HK-2 (cell line): ENCODE measurements around the gene MACROD1.
"Not testable (repeated sequence)": the region's sequence is repeated elsewhere in the genome, so short reads cannot be mapped to it uniquely, and the experiment has no call there.

Source experiments
- DNase-seq: peaks from one replicate; pipeline ENCODE4 v3.0.0-alpha.2; 2018; ENCODE audit not compliant: unreplicated experiment

MACROD1 gene

GRCh38 chr11:63999349-64000025, 166.4 kb downstream of the MACROD1 start:
- DNase-seq = no peak

DNA sequence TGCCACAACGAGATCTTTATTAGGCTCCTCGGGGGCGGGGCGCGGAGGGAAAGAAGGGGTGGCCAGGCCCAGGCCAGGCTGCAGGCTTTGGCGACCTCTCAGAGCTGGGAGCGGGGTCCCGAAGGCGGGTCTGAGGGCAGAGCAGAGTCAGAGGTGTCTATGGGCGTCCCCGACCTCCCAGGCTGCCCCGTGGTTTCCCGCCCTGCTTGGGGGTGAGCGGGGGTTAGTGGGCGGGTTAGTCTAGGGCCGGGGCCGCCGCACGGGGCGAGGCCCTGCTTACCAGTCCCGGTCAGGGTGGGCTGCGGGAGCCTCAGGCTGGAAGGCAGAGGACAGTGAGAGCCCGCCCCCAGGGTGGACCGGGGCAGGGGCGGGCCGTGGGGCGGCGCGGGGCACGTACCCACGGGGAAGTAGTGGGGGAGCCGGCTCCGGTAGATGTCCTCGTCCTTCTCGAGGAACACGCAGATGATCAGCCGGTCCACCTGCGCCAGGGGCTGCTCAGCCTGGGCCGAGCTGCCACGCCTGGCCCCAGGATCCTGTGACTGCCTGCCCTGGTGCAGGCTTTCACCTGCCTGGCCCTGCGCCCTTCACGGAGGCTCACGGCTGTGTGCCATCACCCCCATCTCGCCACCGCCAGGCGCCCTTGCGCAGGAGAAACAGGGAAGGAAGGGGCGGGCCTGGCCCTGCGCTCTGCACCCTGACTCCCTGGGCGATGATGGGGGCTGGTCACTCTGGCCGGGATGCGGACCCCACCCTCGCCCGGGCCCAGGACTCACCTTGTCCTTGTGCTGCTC, 167.2 kb downstream of the MACROD1 start:
- DNase-seq = no peak

DNA sequence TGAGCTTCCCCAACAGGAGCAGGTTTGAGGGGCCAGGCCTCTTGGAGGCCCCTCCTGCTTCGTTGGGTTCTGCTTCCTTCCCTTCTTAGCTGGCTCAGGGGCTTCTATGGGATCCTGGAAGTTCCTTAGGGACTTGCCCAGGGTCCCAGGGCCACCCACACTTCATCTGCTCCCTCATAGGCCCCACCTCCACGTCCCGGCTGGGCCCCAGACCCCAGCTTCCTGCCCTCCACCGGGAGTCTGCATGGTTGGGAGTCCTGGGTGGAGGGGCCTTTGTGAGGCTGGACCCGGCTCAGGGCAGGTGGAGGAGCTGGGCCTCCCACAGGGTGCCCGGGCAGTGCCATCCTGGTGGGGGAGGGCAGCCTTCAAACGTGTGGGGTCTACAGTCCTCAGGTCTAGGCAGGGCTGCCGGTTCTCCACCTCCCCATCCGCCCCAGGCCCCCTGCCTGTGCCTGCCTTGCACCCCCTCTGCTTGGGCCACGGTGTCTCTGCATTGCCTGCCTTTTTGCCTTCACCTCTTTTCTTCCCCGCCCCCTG, 168.0 kb downstream of the MACROD1 start:
- no peak for DNase-seq

GRCh38 chr11:63997104-63997700, 168.7 kb downstream of the MACROD1 start:
- no peak for DNase-seq

GRCh38 chr11:63996512-63996911, 169.4 kb downstream of the MACROD1 start:
- no peak for DNase-seq

DNA sequence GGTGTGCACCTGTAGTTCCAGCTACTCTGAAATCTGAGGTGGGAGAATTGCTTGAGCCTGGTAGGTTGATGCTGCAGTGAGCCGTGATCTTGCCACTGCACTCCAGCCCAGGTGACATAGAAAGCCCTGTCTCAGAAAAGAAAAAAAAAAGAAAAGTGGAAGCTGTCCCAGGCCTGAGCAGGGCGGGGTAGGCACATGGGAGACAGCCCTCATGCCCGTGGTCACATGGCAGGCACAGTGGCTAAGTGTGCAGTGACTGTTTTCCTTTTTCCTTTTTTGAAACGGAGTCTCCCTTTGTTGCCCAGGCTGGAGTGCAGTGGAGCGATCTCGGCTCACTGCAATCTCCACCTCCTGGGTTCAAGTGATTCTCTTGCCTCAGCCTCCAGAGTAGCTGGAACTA, 171.9 kb downstream of the MACROD1 start:
- DNase-seq = no peak

GRCh38 chr11:63993100-63993499, 172.8 kb downstream of the MACROD1 start:
- no peak for DNase-seq

- no peak for DNase-seq
These were observed 174.4 kb downstream of the MACROD1 start for GRCh38 chr11:63991558-63991957.

GRCh38 chr11:63986932-63987513, 178.9 kb downstream of the MACROD1 start:
- no peak for DNase-seq

DNA sequence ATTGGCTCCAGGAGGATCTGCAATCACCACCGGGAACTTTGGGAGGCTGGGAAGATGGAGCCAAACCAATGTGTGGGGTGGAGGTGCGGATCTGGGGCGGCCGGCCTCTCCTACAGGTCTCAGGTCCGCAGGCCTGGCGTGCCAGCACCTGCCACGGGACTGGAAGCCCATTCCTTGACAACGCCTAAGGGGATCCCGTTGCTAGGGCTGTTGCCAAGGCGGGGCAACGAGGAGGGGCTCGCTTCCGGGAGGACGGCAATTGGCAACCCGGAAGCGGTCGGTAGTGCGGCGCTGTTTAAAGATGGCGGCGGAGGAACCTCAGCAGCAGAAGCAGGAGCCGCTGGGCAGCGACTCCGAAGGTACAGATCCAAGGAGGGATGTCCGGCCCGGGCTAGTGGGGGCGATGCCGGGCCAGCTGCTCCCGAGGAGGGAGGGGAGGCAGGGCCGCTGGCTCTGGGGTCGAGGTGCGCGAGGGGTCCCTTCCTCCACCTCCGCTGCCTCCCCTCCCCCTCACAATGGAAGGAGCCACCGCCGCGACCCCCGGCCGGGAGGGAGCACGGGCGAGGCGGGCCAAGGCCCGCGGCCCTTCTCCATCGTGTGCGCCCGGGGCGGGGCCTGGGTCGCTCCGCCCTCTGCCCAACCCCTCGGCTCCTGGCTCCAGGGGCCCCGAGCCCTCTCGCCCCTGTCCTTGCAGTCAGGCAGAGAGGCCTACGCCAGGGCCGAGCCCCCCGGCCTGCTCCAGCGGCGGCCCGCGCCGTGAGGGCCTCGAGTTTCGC, 179.6 kb downstream of the MACROD1 start, which contains the start of gene OTUB1:
Gene OTUB1, plus strand, starts transcription at position 283 of the 776 bp plus-strand sequence. Its CDS starts 19 bp downstream, at position 302.
- peak; percentile 77 for DNase-seq

- no peak for DNase-seq
These were observed 180.1 kb downstream of the MACROD1 start for GRCh38 chr11:63985812-63986155.

DNA sequence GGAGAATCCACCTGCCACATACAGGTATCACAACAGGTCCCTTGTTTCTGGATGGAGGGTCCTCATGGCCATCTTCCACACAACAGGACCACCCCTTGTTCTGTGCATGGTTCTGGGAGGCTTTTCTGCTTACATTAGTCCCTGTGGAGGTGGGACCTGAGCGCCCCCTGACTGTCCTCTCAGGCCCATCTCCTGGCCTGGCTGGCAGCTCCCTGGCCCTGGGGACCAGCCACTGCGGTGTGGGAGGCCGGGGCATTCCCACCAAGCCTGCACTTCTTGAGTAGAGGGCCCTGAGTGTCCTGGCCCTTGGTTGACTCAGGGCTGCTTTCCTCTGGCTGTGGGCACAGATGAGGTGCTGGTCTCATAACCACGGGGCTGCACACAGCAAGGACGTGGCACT, 186.5 kb downstream of the MACROD1 start:
- no peak for DNase-seq

DNA sequence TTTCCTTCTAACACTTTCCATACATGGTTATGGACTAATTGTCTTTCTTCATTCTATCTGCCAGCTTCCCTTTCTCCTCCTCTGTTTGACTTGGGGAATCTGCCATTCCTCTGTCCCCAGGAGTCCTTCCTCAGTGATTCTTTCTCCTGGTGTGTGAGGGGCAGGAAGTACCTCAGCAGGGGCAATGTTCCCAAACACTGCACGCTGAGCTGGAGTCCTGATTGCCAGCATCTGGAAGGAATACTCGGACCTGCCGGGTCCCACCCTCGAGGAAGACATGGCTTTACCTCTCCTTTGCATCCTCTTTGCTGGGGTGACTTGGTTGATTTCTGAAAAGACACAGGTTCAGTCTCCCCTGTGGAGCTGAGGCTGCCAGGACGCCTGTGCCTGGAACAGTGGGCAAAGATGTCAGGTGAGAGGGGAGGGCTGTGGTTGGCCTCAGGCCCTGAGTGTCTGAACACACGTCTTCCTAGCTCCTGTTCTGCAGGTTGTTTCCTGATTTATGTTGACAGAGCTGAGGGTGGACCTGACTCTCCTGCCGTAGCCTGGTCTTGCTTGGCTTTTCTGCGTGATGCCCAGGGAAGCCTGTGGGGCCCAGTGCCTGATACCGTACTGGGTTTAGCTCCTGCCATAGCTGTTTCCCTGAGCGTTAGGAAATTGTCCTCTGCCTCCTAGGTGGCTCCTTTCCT, 187.2 kb downstream of the MACROD1 start:
- DNase-seq = no peak

DNA sequence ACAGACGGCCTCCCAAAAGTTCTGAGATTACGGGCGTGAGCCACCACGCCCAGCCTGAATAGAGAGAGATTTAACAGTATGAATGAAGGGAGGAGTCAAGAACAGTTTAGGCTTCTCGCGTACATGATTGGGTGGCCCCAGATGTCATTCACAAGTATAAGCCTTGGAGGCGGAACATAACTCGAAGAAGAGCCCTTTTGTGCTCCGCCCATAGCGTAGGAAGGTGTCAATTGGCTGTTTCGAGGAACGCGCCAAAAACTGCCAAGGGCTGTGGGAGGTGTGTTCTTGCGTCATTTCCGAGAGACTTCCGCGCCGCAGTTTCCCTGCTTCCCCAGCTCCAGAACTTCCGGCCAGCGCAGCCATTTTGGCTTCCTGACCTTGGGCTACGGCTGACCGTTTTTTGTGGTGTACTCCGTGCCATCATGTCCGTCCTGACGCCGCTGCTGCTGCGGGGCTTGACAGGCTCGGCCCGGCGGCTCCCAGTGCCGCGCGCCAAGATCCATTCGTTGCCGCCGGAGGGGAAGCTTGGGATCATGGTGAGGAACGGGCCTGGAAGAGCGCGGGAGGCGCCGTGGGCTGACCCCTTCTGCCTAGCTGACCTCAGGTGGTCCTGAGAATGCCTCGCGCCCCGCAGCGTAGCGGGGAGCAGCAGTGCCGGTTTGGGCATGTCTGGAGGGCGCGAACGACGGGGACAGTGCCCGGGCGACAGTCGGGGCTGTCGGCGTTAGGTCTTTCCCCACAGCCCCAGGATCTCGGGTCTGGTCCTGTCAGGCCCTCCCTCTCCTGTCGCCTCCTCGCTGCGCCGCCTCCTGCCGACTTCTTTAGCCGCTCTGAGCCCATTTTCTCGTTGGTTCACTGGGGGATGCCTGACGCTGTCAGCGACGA, 191.4 kb downstream of the MACROD1 start, which contains the start of gene COX8A:
Gene COX8A, plus strand, starts transcription at position 362 of the 885 bp plus-strand sequence. Its CDS starts 61 bp downstream, at position 423.
- DNase-seq = peak; percentile 92

- DNase-seq = not testable (repeated sequence)
These were observed 192.0 kb downstream of the MACROD1 start for GRCh38 chr11:63973912-63974258.

- DNase-seq = no peak
These were observed 195.0 kb downstream of the MACROD1 start for GRCh38 chr11:63970902-63971301.

DNA sequence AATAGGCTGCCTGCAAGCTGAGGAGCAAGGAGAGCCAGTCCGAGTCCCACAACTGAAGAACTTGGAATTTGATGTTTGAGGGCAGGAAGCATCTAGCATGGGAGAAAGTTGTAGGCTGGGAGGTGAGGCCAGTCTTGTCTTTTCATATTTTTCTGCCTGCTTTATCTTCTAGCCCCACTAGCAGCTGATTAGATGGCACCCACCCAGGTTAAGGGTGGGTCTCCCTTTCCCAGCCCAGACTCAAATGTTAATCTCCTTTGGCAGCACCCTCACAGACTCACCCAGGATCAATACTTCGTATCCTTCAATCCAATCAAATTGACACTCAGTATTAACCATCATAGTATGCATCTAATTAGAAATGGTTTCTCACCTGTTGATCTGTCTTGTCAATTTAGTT, 196.5 kb downstream of the MACROD1 start:
- no peak for DNase-seq

- no peak for DNase-seq
These were observed 199.5 kb downstream of the MACROD1 start for GRCh38 chr11:63966444-63966843.

- DNase-seq = not testable (repeated sequence)
These were observed 202.0 kb downstream of the MACROD1 start for GRCh38 chr11:63963895-63964294.
